ENCODE results near the gene FBXO36.

The FBXO36 gene

DNA sequence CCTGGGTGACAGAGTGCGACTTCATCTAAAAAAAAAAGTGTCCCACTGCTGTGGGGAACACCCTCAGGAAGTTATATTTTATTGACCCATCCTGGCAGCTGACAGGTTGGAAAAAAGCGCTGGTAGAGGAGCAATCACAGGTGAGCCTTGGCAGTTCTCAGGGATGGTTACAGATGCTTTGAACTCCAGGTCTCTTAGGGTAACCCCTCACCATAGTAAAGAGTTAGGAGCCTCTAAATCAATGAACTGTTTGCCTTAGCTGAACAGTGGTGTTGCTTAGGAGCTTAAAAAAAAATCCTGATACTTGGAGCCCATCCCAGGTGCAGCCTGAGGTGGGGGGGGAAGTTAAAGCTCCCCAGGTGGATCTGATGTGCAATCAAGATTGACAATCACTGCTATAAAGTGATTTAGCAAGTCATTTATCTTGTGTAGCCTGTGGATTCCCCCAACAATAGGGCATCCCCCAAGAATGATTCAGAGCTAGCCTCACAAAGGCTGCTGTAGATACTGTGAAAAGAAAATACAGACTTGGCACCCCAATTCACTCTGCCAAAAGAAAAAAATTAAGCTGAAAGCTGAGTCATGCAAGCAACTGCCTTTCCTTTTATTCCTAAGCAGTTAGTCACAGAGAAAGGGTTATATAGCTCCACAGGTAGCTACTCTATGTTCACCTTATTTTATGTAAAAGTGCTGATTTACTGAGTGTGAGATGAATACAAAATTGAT, 131.6 kb downstream of the FBXO36 start:
- peak; percentile 47 for DNase-seq

DNA sequence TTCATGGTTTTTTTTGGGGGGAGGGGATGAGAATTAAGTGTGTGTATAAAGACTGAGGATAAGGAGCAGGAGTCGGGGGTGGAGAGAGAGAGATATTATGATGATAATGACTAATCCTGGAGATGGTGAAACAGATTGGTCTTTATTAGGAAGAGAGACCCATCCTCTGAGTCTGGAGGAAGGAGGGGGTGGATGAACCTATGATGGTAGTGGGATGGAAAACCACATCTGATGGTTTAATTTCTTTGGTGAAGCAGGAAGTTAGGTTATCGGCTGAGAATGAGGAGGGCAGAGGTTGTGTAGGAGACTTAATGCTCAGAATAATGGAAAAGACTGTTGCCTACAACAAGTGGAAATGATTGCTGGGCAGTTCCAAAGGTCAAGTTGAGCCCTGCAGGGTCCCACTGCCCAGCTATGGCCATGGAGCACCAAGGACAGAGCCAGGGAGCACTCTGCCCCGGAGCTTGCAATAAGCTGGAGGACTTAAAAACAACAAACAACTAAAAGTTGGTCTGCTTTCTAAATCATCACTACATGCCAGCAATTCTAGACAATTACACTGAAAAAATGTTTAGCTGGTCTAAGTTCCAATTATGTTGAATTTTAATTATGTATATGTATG, 138.5 kb downstream of the FBXO36 start:
- DNase-seq = no peak

Measured in amniotic stem cell (primary cell).